DMS79 treated with DMSO at 0.1 percent for 48 hours (cell line): ENCODE measurements around the gene MYDGF.

Experiments used
- DNase-seq: peaks from one replicate; lab custom pipeline; 2025; lab: John Stamatoyannopoulos, UW

MYDGF gene

DNA sequence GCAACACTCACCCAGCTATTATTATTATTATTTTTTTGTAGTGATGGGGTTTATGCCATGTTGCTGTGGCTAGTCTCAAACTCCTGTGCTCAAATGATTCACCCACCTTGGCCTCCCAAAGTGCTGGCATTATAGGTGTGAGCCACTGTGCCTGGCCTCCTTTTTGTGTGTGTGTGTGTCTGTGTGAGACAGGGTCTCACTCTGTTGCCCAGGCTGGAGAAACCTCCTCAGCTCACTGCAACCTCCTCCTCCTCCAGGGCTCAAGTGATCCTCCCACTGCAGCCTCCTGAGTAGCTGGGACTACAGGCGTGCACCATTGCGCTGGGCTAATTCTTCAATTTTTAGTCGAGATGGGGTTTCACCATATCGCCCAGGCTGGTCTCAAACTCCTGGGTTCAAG, 3.6 kb upstream of the MYDGF start:
- no peak for DNase-seq

DNA sequence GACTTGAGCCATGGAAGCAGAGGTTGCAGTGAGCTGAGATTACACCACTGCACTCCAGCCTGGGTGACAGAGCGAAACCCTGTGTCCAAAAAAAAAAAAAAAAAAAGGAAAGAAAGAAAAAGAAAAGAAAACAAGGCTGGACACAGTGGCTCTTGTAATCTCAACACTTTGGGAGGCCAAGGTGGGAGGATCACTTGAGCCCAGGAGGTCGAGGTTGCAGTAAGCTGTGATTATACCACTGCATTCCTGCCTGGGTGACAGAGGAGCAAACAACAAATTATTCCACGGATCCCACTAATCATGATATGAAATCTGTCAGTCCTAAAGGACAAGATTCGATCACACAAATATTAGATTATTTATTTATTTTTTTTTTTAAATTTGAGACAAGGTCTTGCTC, 3.1 kb upstream of the MYDGF start:
- no peak for DNase-seq

DNA sequence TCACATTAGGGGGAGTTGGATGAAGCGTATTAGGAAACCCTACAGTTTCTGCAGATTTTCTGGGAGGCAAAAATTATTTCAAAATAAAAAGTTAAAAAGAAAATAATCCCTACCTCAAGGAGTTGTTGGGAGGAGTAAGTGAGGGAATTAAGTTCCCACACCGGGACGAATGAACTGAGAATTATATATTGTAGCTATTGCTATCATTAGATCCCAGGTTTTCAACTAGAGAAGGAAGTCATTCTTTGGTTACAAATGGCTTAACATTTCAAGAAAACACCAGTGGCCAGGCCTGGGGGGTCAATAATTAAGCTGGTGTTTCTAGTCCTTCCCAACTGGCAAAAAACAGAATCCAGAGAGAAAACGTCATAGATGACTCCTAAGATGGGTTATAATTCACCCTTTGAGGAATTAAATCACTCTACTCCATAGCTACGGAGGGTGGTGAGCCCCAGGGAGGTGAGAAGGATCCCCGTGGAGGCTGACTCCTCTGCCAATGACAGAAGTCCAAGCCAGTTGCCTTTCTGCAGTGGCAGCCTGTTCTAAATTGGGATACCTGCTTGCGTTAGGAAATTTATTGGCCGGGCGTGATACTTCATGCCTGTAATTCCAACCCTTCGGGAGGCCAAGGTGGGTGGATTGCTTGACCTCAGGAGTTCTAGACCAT, 1.2 kb upstream of the MYDGF start:
- no peak for DNase-seq

DNA sequence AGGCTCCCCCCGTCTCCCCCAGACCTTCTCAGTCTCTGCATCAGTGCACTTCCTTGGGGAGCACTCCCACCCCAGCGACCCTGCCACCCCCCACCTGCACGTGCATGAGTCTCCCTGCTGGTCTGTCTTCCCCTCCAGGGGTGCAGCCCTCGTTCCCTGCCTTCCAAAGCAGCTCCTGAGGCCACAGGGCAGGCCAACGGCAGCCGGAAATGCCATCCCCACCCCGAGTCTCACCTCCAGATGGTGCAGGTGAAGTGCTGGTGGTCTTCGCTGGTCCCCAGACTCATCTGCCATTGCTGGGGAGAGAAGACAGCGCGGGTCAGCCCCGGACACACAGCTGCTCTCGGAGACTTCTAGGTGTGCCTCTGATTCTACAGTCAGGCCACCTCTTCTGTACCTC, 5.5 kb downstream of the MYDGF start:
- DNase-seq = no peak

DNA sequence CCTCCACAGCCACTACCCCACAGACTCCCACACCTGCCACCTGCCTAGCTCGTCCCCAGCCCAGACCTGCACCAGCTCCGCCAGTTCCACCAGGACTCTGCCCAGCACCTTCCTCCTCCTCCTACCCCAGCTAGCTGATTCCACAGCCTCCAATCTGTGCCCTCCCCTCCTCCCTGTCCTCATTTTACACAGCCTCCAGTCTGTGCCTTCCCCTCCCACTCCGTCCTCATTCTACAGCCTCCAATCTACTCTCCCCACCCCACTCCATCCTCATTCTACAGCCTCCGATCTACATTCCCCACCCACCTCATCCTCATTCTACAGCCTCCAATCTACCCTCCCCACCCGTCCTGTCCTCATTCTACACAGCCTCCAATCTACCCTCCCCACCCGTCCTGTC, 7.3 kb downstream of the MYDGF start:
- DNase-seq = no peak

DNA sequence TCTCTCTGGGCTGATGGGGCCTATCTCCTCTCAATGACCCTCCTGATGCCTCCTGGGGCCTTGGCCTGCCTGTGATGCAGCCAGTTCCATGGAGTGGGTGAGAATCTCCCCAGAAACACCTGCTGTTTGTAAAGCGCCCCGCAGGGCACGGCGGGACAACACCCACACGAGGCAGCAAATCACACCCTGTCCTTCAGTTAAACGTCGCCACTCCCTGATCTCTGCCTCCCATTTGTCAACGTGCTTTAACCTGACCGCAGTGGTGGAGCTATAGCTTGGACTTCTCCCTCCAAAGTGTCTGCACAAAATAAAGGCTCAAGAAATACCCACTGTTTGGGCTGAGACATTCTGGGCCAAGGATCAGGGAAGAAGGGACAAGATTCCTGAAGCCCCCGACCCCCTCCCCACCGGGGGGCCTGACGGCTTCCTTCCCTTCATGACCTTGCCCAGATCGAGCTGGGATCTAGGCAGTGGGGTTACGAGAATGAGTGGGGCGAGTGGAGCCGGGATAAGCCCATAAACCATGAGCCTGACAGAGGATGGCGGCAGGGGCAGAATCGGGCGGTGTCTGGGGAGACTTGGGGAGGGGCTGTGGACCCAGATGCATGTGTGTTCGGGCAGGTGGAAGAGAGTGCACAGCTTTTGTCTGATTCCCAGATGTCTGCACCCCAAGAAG, 8.0 kb downstream of the MYDGF start:
- no peak for DNase-seq

DNA sequence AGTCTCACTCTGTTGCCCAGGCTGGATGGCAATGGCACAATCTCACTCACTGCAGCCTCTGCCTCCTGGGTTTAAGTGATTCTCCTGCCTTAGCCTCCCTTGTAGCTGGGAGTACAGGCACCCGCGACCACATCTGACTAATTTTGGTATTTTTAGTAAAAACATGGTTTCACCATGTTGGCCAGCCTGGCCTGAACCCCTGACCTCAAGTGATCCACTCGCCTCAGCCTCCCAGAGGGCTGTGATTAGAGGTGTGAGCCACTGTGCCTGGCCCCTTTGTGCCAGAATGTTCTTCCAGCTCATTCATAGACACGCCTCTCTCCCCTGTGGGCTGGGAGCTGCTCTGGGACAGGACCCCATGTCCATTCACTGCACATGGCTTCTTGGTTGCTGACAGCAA, 9.1 kb downstream of the MYDGF start:
- no peak for DNase-seq

DNA sequence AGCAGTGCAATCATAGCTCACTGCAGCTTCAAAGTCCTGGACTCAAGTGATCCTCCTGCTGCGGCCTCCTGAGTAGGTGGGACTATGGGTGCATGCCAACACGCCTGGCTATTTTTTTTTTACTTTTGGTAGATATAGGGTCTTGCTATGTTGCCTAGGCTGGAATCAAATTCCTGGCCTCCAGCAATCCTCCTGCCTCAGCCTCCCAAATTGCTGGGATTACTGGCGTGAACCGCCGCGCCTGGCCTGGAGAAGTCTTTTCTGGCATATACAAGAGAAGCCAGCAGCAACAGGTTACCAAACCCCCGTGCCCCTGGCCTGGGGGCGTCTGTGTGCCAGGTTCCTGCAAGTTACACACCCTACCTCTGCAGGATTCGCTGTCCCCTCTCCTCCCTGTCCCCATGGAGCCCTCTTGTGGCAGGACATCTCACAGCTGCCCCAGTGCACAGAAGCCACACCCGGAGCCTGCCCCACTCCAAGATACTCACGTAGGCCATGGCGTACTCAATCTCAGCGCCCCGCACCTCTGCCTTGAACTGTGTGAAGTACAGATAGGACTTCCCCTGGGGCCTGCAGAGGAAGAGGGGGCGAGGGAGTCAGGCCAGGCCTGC, 9.9 kb downstream of the MYDGF start:
- no peak for DNase-seq

DNA sequence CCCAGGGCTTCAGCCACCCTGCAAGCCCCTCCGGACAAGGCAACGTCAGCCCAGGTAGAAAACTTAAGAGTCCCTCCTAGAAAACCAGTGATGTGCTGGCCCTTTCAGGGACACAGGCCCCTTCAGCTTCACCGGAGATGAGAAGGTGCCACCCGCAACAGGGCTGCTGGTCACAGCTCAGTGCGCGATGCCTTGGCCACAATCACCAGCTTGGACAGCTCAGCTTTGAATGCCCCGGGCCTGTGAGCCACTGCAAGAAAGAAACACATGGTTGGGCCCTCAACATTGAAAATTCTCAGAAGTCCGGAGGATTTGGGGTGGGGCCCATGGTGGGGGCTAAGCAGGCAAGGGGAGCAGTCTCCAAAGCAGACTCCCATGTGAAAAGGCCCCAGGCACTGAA, 12.3 kb downstream of the MYDGF start:
- no peak for DNase-seq

DNA sequence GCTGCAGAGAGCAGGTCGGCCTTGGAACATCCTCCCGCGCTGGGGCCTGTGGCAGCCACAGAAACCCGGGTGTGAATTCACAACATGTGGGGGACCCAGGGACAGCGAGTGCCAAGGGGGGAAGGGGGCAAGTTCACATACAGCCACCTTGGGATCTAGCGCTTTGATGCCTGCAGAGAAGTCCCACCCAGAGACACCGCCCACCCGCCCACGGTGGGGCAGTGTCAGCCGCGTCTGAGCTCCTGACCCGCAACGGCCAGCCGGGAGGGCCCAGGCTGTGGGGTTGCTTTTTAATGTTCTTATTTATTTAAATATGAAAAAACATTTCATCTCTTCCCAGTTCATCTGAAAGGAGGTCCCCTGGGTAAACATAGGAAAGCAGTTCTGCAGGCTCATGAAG, 12.9 kb downstream of the MYDGF start:
- no peak for DNase-seq

DNA sequence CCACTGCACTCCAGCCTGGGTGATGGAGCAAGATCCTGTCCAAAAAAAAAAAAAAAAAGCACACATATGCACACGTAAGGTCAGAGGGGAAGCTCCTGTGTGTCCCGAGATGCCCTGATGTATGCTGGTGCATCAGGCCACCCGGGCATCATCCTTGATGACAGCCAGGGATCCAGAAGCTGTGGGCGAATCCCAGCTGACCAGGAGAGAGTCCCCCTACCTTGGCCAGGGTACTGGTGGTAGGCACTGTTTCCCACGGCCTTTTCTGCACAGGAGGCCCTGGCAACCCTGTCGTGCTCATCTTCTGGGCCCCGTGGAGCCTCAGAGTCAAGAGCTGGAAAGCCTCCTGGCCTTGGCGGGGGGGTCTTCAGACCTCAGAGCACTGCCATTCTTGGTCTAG, 14.0 kb downstream of the MYDGF start:
- no peak for DNase-seq

DNA sequence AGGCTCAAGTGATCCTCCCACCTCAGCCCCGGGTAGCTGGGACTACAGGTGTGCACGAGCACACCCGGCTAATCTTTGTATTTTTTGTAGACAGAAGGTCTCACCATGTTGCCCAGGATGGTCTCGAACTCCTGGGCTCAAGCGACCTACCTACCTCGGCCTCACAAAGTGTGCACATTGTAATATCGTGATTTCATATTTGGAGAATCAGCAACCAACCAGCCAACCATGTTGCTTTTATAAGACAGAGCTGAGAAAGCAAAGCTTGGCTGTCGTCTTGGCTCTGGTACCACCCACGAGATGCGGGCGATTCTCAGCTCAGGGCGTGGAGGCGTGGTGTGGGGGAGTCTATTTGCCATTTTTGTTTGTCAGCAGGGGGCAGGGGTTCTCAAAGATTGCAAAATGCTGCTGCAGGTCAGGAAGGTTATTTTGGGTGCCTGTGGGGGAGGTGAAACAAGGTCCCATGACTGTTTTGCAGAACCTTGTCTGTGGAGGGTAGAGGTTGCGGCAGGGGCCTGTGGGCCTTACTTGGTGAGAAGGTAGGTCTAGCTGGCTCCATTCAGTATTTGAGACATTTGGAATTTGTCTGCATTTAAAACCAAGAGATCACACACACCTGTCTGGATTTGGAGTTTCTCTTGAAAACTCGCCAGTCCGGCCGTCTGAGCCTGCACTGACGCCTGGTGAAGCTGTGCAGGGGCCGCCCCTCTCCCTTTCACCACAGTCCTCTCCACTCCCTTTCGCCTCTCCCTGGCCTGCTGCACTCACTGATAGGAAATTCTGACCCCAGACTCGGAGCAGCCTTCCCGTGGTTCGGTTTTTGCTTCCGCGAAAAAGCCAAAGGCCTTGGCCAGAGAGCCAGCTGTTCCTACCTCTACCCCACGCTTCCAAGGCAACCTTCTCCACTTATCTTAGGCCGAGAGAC, 15.4 kb downstream of the MYDGF start:
- no peak for DNase-seq

DNA sequence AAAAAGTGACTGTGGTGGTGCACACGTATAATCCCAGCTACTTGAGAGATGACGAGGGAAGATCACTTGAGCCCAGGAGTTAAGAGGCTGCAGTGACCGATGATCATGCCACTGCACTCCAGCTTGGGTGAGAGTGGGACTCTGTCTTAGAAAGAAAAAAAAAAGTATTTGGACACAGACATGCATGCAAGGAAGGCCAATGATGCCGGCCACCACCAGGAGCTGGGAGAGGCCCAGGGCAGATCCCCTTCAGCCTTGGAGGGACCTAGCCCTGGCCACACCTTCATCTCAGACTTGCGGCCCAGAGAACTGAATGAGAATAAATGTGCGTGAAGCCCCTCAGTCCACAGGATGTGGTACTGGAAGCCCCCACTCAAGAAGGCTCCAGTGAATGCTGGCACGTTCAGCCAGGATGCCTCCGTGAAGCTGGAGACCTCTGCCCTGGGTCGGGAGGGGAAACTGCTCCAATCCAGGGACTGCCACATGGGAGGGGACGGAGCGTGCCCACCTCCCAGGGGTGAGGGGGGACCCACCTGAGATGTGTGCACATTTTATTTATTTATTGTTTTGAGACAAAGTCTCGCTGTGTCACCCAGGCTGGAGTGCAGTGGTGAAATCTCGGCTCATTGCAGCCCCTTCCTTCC, 16.2 kb downstream of the MYDGF start:
- DNase-seq = no peak

DNA sequence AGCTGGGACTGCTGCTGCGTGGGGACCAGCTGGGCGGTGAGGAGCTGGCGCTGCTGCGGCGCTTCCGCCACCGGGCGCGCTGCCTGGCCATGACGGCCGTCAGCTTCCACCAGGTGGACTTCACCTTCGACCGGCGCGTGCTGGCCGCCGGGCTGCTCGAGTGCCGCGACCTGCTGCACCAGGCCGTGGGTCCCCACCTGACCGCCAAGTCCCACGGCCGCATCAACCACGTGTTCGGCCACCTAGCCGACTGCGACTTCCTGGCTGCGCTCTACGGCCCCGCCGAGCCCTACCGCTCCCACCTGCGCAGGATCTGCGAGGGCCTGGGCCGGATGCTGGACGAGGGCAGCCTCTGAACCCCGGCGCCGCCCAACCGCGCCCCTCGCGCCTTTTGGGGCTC, 18.1 kb downstream of the MYDGF start:
- no peak for DNase-seq

DNA sequence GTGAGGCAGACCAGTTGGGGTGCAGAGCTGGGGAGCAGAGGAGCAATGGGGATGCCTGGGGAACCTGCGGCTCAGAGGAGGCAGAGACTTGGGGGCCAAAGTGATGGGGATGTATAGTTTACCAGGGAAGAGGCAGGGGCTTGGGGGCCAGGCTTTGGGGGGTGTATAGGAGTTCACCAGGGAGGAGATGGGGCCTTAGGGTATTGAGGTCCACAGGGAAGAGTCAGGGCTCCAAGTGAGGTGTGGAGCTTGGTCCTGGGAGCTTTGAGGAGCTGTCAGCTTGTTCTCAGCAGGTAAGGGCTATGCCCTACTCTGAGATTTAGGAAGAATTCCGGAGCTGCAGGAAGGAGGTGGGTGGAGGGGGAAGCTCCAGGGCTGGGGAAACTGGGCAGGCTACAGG, 20.0 kb downstream of the MYDGF start:
- DNase-seq = no peak

DNA sequence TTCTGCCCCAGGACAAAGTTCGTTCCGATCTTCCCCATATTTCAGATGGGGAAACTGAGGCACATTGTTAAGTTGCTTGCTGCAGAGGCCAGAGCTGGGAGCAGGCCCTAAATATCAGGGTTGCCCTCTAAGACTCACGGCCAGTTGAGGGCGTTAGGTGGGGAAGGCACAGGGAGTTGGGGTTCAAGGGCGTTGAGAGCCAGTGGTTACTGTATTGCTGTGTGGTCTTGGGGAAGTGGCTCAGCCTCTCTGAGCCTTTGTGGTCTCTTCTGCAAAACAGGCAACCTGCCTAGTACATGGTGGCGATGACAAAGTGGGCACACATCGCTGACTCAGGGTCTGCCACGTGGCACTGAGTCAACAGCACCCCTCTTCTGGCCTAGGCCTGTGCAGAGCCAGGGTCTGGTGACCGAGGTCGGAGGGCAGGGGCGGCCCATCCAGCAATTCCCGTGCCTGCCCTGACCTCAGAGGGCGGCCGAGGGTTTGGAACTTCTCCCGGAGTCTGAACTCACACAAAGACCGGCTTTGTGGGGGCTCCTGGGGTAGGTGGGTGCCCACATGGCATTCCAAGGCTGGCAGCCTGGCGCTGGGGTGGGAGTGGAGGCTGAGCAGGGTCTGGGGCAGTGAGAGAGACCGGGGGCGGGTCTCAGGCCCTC, 20.6 kb downstream of the MYDGF start:
- DNase-seq = no peak

DNA sequence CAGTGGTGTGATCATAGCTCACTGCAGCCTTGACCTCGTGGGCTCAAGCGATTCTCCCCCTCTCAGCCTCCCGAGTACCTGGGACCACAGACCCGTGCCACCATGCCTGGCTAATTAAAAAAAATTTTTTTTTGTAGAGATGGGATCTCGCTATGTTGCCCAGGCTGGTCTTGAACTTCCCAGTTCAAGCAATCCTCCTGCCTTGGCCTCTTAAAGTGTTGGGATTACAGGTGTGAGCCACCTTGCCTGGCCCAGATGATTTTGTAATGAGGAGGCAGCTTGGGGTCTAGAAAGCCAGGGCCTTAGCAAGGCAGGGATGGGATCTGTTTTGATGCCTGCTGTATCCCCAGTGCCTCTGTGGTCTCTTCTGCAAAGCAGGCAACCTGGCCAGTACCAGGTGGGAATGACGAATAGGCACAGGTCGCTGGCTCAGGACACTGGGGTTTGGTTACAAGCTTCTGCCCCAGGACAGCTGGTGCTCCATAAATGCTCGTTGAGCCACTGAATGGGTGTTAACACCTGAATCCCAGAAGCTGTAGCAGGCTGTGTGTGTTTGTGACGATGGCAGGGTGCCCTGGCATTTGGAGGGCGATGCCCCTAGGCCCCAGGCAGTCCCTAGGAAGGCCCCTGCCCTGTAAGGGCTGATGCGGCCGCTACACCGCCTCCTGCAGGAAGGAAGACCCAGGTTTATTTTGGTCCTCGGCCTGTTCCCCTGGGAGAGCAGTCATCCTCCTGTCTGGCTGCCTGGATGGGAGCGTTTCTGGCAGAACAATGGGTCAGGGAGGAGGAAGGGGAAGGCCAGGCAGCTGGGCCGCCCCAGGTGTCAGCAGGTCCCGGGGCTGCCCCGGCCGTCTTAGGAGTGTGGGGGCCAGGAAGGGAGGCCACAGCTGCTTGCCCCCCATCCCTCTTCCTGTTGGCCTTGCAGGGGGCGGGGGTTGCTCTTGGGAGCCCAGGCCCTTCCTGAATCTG, 22.2 kb downstream of the MYDGF start:
- no peak for DNase-seq

DNA sequence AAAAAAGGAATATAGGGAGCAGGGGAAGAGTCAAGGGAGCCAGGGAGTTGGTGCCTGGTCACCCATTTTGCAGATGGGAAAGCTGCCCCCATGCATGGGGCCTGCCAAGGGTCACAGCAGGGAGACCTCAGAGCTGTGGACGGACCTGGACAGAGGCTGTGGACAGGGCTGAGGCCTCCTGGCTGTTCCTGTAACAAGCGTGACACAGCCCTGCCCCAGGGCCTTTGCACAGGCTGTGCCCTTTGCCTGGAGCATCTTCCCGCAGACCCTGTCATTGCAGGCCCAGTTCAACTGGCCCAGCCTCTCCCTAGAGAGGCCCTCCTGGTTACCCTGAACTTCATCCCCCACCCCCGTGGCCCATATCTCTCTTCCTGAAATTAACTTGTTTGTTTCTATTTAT, 24.4 kb downstream of the MYDGF start:
- DNase-seq = no peak

DNA sequence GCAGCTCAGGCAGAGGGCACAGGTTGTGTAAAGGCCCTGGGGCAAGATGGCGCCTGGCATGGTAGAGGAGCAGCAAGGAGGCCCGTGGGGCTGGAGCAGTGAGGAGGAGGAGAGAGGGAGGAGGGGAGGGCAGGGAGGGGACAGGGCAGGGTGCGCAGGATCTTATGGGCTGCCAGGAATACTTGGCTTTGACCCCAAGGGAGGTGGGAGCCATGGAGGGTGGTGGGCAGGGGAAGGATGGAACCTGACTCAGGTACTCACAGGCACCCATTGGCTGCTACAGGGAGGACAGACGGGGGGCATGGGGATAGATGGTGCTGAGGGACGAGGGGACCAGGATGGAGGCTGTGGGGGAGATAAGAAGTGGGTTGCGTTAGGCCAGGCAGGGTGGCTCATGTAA, 27.5 kb downstream of the MYDGF start:
- DNase-seq = no peak

DNA sequence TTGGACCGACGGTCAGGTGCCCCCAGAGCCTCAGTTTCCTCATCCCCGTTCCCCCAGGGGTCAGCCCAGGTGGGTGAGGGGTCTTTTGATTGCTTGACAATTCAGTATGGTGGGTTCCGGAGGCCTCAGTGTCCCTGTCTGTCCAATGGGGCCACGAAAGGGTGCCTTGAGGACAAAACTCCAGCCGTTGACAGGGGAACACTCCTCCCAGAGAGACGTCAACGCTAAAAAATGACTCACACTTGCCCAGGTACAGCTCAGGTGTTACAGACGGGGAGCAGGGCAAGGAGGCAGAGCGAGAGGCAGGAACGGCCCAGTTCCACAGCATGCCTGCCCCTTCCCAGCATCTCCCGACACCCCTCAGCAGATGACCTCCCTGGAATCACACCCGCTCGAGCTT, 29.0 kb downstream of the MYDGF start:
- DNase-seq = no peak
